ENCODE results near the gene NPTX2. TPM values are rescaled to one million over a fixed set of nuclear protein-coding genes. Genes with fewer than 3 reads are reported as not detected.

The NPTX2 gene
- total RNA-seq, 2 donors from 2014 or later: 0.20 TPM; not detected in 1

GRCh38 chr7:98626460-98627412, 9.7 kb downstream of the NPTX2 start:
- DNase-seq (ENCODE audit: low spot score): no peak
- Mint-ChIP-seq H3K9me3 (no peaks in the 10 kb centered on the region), H3K4me1 (ENCODE audit: low read depth in 2 of 2) (no peaks in the 10 kb centered on the region), H3K4me3 (no peak overlapping the region), H3K27me3 (peaks cover 17 to 23% of the 10 kb centered on the region in 2 donors), H3K27ac (no peak overlapping the region), H3K36me3 (peaks cover under 1% of the 10 kb centered on the region)
- ATAC-seq: no peak

DNA sequence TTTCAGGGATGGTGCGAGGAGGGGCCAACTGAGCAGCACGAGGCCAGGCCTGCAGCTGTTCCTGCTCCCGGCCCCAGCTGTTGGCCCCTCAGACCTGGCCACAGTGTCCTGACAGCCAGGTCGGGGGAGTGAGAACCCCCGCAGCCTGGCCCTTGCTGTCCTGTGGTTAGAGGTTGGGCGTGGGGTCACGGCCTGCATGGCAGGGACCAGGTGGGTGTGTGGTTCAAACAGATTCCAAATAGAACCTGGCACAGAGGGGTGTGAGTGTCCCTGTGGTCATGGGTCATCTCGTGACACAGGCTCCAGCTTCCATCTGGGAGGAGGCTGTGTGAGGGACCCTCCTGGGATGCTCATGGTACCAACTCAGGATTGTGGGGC, 10.3 kb downstream of the NPTX2 start:
- Mint-ChIP-seq H3K36me3 (peaks cover 6% of the 10 kb centered on the region), H3K9me3 (no peaks in the 10 kb centered on the region), H3K4me3 (no peak overlapping the region), H3K27ac (no peak overlapping the region), H3K27me3 (peaks cover 14 to 25% of the 10 kb centered on the region in 2 donors), H3K4me1 (ENCODE audit: low read depth in 2 of 2) (no peaks in the 10 kb centered on the region)
- ATAC-seq (no peak), DNase-seq (ENCODE audit: low spot score) (no peak)

- Mint-ChIP-seq H3K9me3 (no peaks in the 10 kb centered on the region), H3K36me3 (peaks cover 6% of the 10 kb centered on the region), H3K27ac (peak overlapping the region in 1 of 2 donors; percentile 65), H3K4me1 (ENCODE audit: low read depth in 2 of 2) (no peaks in the 10 kb centered on the region), H3K27me3 (peaks cover 11 to 25% of the 10 kb centered on the region in 2 donors), H3K4me3 (no peak overlapping the region)
- DNase-seq (ENCODE audit: low spot score) (no peak), ATAC-seq (no peak)
These were observed 11.3 kb downstream of the NPTX2 start for GRCh38 chr7:98628418-98628817.

GRCh38 chr7:98629001-98629431, 11.9 kb downstream of the NPTX2 start:
- H3K4me1 Mint-ChIP-seq (ENCODE audit: low read depth in 2 of 2): no peaks in the 10 kb centered on the region
- peaks cover 11 to 25% of the 10 kb centered on the region in 2 donors for H3K27me3 Mint-ChIP-seq
- H3K9me3 Mint-ChIP-seq: no peaks in the 10 kb centered on the region
- no peak for DNase-seq (ENCODE audit: low spot score)
- no peak for ATAC-seq
- peaks cover 6% of the 10 kb centered on the region for H3K36me3 Mint-ChIP-seq
- H3K27ac Mint-ChIP-seq: peak overlapping the region in 1 of 2 donors; percentile 65
- H3K4me3 Mint-ChIP-seq: no peak overlapping the region

- H3K4me1 Mint-ChIP-seq (ENCODE audit: low read depth in 2 of 2): no peaks in the 10 kb centered on the region
- peaks cover 6% of the 10 kb centered on the region for H3K36me3 Mint-ChIP-seq
- no peak overlapping the region for H3K27ac Mint-ChIP-seq
- no peak overlapping the region for H3K4me3 Mint-ChIP-seq
- no peaks in the 10 kb centered on the region for H3K9me3 Mint-ChIP-seq
- DNase-seq (ENCODE audit: low spot score) (no peak), ATAC-seq (no peak)
- peaks cover 11 to 25% of the 10 kb centered on the region in 2 donors for H3K27me3 Mint-ChIP-seq
These were observed 13.1 kb downstream of the NPTX2 start for GRCh38 chr7:98630149-98630548.

DNA sequence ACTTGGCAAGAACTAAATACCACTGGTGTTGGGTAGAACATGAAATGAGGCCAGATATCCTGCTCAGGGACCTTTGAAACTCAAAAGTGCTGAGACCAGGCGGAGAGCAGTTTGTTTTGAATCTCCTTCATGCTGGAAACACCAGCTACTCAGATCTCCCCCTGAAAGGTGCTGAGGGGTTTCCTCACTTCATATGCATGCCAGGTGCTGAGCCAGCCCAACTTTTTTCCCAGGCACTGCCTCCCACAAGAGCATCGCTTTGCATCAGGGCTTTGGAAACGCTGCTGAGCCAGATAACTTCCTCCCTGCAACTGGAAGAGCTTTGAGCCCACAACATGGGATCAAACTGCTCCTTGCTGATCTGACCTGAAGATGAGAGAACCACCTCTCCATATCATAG, 13.7 kb downstream of the NPTX2 start:
- Mint-ChIP-seq H3K27ac (no peak overlapping the region), H3K4me3 (no peak overlapping the region), H3K27me3 (peaks cover 11 to 25% of the 10 kb centered on the region in 2 donors), H3K36me3 (peaks cover 6% of the 10 kb centered on the region), H3K9me3 (no peaks in the 10 kb centered on the region), H3K4me1 (ENCODE audit: low read depth in 2 of 2) (no peaks in the 10 kb centered on the region)
- ATAC-seq: no peak
- DNase-seq (ENCODE audit: low spot score): no peak

DNA sequence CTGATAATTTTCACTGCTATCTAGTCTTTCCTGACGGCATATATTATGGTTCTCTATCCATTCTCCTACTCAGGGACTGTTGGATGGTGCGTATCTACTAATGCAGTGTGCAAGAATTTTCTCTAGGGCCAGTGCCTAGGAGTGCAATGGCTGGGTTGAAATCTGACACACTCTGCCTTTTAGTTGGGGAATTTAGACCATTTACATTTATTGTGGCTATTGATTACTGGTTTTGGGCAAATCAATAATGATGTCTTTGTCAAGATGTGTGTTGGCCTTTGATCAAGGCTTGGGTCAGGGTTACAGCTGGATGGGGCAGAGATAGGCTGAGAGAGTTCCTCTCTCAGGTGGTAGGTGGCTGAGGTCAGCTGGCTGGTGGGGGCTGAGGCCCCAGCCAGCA, 21.8 kb downstream of the NPTX2 start:
- DNase-seq (ENCODE audit: low spot score) (no peak), ATAC-seq (no peak)
- Mint-ChIP-seq H3K9me3 (peaks cover 11% of the 10 kb centered on the region), H3K27ac (no peak overlapping the region), H3K4me1 (ENCODE audit: low read depth in 2 of 2) (no peaks in the 10 kb centered on the region), H3K27me3 (no peaks in the 10 kb centered on the region), H3K36me3 (peaks cover 6% of the 10 kb centered on the region), H3K4me3 (no peak overlapping the region)

GRCh38 chr7:98640375-98640774, 23.3 kb downstream of the NPTX2 start:
- DNase-seq (ENCODE audit: low spot score) (no peak), ATAC-seq (no peak)
- H3K4me1 Mint-ChIP-seq (ENCODE audit: low read depth in 2 of 2): no peaks in the 10 kb centered on the region
- H3K36me3 Mint-ChIP-seq: peaks cover 6% of the 10 kb centered on the region
- H3K9me3 Mint-ChIP-seq: peaks cover 11% of the 10 kb centered on the region
- H3K27me3 Mint-ChIP-seq: no peaks in the 10 kb centered on the region
- H3K27ac Mint-ChIP-seq: no peak overlapping the region
- no peak overlapping the region for H3K4me3 Mint-ChIP-seq

DNA sequence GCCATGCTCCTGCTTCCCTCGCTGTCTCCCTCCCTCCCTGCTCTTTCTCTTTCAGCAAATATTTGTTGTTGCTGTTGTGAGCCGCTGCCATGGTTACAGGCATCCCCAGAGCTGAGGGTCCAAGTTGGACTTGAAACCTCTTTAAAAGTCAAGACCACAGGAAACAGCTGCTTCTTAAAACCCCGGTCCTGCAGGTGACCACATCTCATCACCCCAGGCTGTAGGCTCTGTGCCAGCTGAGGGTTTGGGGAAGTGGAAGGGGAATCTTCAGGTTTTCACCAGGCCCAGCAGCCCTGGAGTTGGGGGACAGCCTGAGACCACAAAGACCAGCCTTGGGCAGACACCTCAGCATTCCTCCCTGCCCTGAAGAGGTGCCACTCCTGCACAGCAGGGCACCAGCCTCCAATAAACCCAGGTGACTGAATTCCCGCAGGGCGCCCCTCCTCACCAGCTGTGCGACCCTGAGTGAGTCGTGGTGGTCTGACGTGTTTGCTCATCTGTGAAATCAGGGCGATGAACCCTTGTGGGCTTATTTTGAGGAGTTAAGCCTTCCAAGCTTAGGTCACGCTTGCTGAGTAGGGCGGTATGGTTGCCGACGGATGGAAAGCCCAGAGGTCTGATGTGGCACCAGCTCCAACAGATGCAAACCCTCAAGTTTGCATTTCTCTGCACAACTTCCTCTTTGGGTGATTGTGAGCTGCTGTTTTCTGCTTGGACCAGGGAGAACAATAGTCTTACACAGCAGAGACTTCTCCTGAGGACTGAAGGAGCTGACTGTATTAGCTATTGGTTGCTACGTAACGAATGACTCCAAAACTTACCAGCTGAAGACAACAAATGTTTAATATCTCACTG, 24.8 kb downstream of the NPTX2 start:
- DNase-seq (ENCODE audit: low spot score): no peak
- peak; percentile 31 to 33 for ATAC-seq
- no peaks in the 10 kb centered on the region for H3K27me3 Mint-ChIP-seq
- H3K4me3 Mint-ChIP-seq: no peak overlapping the region
- no peak overlapping the region for H3K27ac Mint-ChIP-seq
- H3K9me3 Mint-ChIP-seq: peaks cover 11% of the 10 kb centered on the region
- H3K36me3 Mint-ChIP-seq: peaks cover 6% of the 10 kb centered on the region
- no peaks in the 10 kb centered on the region for H3K4me1 Mint-ChIP-seq (ENCODE audit: low read depth in 2 of 2)

GRCh38 chr7:98643236-98643985, 26.3 kb downstream of the NPTX2 start:
- no peak for DNase-seq (ENCODE audit: low spot score)
- no peak overlapping the region for H3K27ac Mint-ChIP-seq
- no peaks in the 10 kb centered on the region for H3K4me1 Mint-ChIP-seq (ENCODE audit: low read depth in 2 of 2)
- no peak overlapping the region for H3K4me3 Mint-ChIP-seq
- H3K36me3 Mint-ChIP-seq: peaks cover 4% of the 10 kb centered on the region
- H3K27me3 Mint-ChIP-seq: no peaks in the 10 kb centered on the region
- H3K9me3 Mint-ChIP-seq: peaks cover 6% of the 10 kb centered on the region
- ATAC-seq: peak in 1 of 2 donors; percentile 43

DNA sequence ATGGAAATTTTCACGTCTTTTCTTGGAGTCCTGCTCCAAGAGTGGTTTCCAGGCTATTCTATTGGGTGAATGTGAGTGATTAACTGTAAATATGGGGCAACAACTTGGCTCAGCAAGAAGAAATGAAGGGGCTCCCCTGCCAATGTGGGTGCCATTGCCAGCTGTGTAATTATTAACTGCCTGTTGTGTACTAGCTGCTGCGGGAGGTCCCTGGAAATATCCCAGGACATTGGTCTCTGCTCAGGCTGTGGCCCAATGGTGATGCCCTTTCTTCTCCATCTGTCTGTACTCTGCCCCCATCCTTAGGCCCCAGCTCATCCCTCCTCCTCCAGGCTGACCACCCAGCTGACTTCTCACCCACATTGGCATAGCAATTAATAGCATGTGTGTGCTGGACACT, 29.4 kb downstream of the NPTX2 start:
- no peaks in the 10 kb centered on the region for H3K9me3 Mint-ChIP-seq
- no peaks in the 10 kb centered on the region for H3K36me3 Mint-ChIP-seq

GRCh38 chr7:98647326-98647725, 30.2 kb downstream of the NPTX2 start:
- ATAC-seq: no peak
- Mint-ChIP-seq H3K4me3 (no peak overlapping the region), H3K27me3 (peaks cover 2 to 7% of the 10 kb centered on the region in 2 donors), H3K27ac (no peak overlapping the region), H3K9me3 (no peaks in the 10 kb centered on the region), H3K36me3 (no peaks in the 10 kb centered on the region), H3K4me1 (ENCODE audit: low read depth in 2 of 2) (no peaks in the 10 kb centered on the region)
- DNase-seq (ENCODE audit: low spot score): no peak

More for the DNA sequence above, 29.4 kb downstream of the NPTX2 start:
- peaks cover 2 to 7% of the 10 kb centered on the region in 2 donors for H3K27me3 Mint-ChIP-seq
- DNase-seq (ENCODE audit: low spot score) (no peak), ATAC-seq (no peak)
- no peaks in the 10 kb centered on the region for H3K4me1 Mint-ChIP-seq (ENCODE audit: low read depth in 2 of 2)
- no peak overlapping the region for H3K4me3 Mint-ChIP-seq
- H3K27ac Mint-ChIP-seq: no peak overlapping the region

DNA sequence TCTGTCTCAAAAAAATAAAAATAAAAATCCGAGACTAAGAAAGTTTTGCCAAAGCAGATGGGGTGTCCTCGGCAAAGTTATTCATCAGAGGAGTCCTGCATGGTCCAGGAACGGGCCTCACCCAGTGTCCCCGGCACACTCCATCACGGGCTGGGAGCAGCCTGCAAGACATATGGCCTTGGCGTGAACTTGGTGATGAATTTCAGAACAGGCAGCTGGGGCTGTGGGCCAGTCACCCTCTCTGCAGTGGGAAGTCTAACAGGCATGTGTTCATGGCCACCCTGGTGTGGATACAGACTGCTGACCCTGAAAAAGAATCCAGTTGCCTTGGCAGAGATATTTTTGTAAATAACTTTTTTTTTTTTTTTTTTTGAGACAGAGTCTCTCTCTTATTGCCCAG, 34.7 kb downstream of the NPTX2 start:
- Mint-ChIP-seq H3K9me3 (no peaks in the 10 kb centered on the region), H3K27ac (no peak overlapping the region), H3K36me3 (no peaks in the 10 kb centered on the region), H3K27me3 (peaks cover 2 to 7% of the 10 kb centered on the region in 2 donors), H3K4me3 (no peak overlapping the region), H3K4me1 (ENCODE audit: low read depth in 2 of 2) (no peaks in the 10 kb centered on the region)
- ATAC-seq (no peak), DNase-seq (ENCODE audit: low spot score) (no peak)
